VCaP (cell line): ENCODE measurements around the gene ADD1.
A peak's percentile ranks its signal among the peaks of the same experiment; 100 is the strongest.

Experiments used
- H3K27ac ChIP-seq: fragments of 450-650 bp; 2 replicates; pipeline ENCODE4 v1.5.1; 2017
- TF ChIP-seq, protein P1 (sequence below): fragments of 450-650 bp; conservative IDR thresholded peaks from 2 replicates; pipeline ENCODE4 v1.5.1; 2017; ENCODE audit warnings: mild to moderate bottlenecking, moderate library complexity

The ADD1 gene

GRCh38 chr4:2907706-2908293 lies 64.2 kb downstream of the ADD1 start:
- TF ChIP-seq, protein P1, sequence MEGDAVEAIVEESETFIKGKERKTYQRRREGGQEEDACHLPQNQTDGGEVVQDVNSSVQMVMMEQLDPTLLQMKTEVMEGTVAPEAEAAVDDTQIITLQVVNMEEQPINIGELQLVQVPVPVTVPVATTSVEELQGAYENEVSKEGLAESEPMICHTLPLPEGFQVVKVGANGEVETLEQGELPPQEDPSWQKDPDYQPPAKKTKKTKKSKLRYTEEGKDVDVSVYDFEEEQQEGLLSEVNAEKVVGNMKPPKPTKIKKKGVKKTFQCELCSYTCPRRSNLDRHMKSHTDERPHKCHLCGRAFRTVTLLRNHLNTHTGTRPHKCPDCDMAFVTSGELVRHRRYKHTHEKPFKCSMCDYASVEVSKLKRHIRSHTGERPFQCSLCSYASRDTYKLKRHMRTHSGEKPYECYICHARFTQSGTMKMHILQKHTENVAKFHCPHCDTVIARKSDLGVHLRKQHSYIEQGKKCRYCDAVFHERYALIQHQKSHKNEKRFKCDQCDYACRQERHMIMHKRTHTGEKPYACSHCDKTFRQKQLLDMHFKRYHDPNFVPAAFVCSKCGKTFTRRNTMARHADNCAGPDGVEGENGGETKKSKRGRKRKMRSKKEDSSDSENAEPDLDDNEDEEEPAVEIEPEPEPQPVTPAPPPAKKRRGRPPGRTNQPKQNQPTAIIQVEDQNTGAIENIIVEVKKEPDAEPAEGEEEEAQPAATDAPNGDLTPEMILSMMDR = no peak
- peak overlapping the region; percentile 98 for H3K27ac ChIP-seq

- peak overlapping the region; percentile 98 for H3K27ac ChIP-seq
- TF ChIP-seq, protein P1 = no peak
These were observed 65.0 kb downstream of the ADD1 start for GRCh38 chr4:2908686-2909085.

GRCh38 chr4:2909583-2909982 lies 65.9 kb downstream of the ADD1 start:
- H3K27ac ChIP-seq = peak overlapping the region; percentile 98
- TF ChIP-seq, protein P1 = no peak

- TF ChIP-seq, protein P1 = no peak; the same call in 1 of the 2 replicates
- peak overlapping the region; percentile 98 for H3K27ac ChIP-seq
These were observed 66.8 kb downstream of the ADD1 start for GRCh38 chr4:2910409-2910808.

DNA sequence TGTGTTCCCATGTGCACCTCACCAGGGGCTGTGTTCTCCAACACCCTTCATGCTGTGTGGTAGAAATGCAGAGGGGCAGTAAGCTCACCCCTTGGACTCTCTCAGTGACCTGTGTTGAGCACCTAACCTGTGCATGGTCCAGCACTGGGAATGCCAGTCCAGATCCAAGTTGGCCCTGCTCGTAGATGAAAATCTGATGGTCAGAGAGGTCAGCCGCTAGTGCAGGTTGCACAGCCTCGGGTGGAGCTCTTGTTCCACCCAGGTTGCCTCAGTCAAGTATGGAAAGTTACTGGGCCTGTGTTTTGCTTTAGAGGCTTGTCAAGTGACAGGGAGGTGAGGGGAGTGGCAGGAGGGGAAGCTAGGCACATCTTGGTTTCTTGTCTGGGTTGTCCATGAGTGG lies 68.2 kb downstream of the ADD1 start:
- H3K27ac ChIP-seq = no peak overlapping the region
- TF ChIP-seq, protein P1 = no peak

GRCh38 chr4:2913168-2913567 lies 69.5 kb downstream of the ADD1 start:
- TF ChIP-seq, protein P1 = no peak
- H3K27ac ChIP-seq = peak overlapping the region; percentile 32; the same call in 1 of the 2 replicates

GRCh38 chr4:2914256-2915126 lies 70.8 kb downstream of the ADD1 start:
- TF ChIP-seq, protein P1 = no peak
- peak overlapping the region; percentile 32; the same call in 1 of the 2 replicates for H3K27ac ChIP-seq
